HG02870 (cell line): ENCODE data around the gene PNLDC1.
"Not testable (repeated sequence)": the region's sequence is repeated elsewhere in the genome, so short reads cannot be mapped to it uniquely, and the experiment has no call there.

Experiments
- ATAC-seq: cut with Tn5 transposase; IDR thresholded peaks from one replicate; pipeline ENCODE4 v1.9.1; 2021; ENCODE audit warnings: mild to moderate bottlenecking, moderate library complexity; ENCODE audit not compliant: unreplicated experiment

The PNLDC1 gene

DNA sequence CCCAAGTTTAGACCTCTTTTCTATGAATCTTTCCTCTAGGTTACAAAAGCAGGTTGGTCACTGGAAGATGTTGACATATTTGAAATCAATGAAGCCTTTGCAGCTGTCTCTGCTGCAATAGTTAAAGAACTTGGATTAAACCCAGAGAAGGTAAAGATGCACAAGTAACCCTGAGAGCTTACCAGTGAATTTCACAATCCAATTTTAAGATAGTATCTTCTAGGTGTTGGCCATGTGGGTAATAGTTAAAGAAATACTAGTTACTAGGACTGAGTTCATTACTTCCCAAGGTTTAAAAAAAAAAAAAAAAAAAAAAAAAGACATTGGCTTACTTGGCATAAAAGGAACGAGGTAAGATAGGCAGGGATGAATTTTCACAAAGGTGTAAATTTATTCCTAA, 21.9 kb upstream of the PNLDC1 start:
- no peak for ATAC-seq

DNA sequence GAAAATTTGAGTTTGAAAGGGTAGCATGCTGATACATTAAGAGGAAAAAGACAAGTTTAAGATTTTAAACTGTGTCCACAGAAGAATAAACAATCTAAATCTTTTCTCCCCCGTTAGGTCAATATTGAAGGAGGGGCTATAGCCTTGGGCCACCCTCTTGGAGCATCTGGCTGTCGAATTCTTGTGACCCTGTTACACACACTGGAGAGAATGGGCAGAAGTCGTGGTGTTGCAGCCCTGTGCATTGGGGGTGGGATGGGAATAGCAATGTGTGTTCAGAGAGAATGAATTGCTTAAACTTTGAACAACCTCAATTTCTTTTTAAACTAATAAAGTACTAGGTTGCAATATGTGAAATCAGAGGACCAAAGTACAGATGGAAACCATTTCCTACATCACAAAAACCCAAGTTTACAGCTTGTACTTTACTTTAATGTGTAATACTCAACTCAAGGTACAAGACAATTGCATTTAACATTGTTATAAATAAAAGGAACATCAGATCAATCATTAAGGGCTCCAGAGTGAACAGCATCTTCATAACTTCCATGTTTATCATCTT, 21.5 kb upstream of the PNLDC1 start:
- no peak for ATAC-seq

GRCh38 chr6:159788276-159788675, 11.8 kb upstream of the PNLDC1 start:
- ATAC-seq, result no peak

DNA sequence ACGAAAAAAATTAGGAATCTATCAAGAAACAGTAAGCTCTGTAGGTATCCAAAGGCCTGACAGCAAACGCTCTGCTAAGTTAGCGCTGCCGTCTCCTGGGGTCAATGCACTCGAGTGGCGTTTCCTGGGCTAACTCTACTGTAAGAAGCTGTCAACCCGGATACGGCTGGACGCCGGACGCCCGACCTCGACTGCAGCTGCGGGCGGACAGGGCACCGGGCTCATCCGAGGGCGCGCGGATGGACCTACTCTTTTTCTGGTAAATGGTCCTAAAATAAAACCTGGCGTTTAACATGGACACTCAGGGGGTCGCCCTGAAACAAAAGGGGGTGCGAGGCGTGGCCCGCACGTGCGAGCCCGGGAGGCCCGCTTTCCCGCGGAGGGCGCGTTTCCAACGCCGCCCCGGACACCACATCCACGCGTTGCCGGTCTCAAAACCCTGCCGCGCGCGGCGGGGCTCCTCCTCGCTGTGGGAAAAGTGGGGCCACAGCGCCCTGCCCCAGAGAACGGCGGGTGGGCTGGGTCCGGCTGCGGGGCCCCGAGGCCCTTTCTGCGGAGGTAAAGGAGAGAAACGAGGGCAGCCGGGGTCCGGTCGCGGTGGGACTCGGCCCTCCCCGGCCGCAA, 11.2 kb upstream of the PNLDC1 start:
- no peak for ATAC-seq

- ATAC-seq, result peak; percentile 65
Observed at GRCh38 chr6:159789377-159790148, 10.5 kb upstream of the PNLDC1 start, which contains the start of gene TCP1. Gene TCP1 (minus strand): TSS chr6:159789602. CDS start chr6:159789468, 134 bp downstream.

- ATAC-seq, result peak; percentile 83
Observed at GRCh38 chr6:159790149-159790955, 9.7 kb upstream of the PNLDC1 start, which contains the start of gene MRPL18. Gene MRPL18 (plus strand): TSS chr6:159790467. CDS start chr6:159790588, 121 bp downstream.

- ATAC-seq, result no peak
Observed at GRCh38 chr6:159790956-159791598, 9.0 kb upstream of the PNLDC1 start.

- not testable (repeated sequence) for ATAC-seq
Observed at GRCh38 chr6:159794976-159795375, 5.1 kb upstream of the PNLDC1 start.

GRCh38 chr6:159797554-159797953, 2.5 kb upstream of the PNLDC1 start:
- ATAC-seq, result no peak

- ATAC-seq, result no peak
Observed at GRCh38 chr6:159801935-159802334, 1.9 kb downstream of the PNLDC1 start.

DNA sequence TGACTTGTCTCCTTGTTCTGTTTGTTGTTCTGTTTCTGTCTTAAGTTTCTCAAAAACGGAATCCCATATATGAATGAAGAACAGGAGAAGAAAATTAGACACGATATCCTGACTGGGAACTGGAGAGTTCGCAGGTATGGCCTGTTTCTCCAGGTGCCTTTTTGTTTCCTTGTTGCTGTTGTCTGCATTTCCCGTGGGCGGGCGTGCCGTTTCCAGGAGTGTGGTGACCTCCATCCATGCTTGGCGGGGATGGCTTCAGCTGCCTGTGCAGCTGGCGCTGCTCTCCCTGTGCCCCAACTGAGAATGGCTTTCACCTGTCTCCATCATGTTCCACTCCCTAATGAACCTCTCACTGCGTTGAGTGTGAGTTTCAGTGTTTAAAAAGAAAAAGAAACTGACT, 4.4 kb downstream of the PNLDC1 start:
- ATAC-seq, result no peak

- no peak for ATAC-seq
Observed at GRCh38 chr6:159805440-159806020, 5.5 kb downstream of the PNLDC1 start.

GRCh38 chr6:159806021-159806458, 6.0 kb downstream of the PNLDC1 start:
- ATAC-seq, result no peak

GRCh38 chr6:159807150-159807858, 7.2 kb downstream of the PNLDC1 start:
- ATAC-seq, result no peak

DNA sequence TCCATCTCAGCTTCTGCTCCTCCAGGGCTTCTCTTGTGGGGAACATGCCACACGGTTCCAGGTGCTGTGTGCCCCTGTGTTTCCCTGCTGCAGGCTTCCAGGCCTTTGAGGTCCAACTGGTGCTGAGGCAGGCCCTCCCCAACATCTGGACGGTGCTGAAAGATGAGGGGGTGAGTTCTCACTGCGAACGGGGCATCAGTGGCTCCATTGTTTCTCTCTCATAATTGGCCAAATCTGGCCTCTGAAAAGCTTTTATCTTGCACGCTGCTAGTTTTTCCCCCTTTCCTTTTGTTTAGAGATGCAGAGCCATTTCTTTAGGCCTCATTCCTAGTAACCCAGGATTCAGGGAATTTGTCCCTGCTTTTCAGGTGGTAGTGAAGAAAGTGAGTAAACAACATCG, 8.6 kb downstream of the PNLDC1 start:
- no peak for ATAC-seq

- no peak for ATAC-seq
Observed at GRCh38 chr6:159809149-159809548, 9.1 kb downstream of the PNLDC1 start.

GRCh38 chr6:159813781-159814180, 13.7 kb downstream of the PNLDC1 start:
- ATAC-seq, result no peak

- no peak for ATAC-seq
Observed at GRCh38 chr6:159815410-159815809, 15.3 kb downstream of the PNLDC1 start.

DNA sequence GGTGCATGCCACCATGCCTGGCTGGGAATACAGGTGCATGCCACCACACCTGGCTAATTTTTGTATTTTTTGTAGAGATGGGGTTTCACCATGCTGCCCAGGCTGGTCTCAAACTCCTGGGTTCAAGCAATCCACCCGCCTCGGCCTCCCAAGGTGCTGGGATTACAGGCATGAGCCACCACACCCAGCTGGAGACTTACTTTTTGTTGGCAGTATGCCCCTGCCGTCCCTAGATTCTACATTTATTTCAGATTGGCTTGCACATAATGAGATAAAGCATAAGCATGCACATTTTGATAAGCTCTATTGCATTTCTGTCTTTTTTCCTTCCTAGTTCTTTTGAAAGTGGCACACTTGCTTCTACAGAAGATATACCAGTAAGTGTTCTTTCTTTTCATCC, 16.7 kb downstream of the PNLDC1 start:
- not testable (repeated sequence) for ATAC-seq
